Stimulated activated CD4-positive, alpha-beta T cell treated with anti-CD3 and anti-CD28 coated beads, Interleukin-2, amount 100 ng/mL, for 4 hours (primary cell): ENCODE measurements around the gene FUOM.

Source experiments
- DNase-seq: peaks from one replicate; pipeline ENCODE4 v3.0.0-alpha.2; 2020; ENCODE audit warnings: low read depth

Gene FUOM

GRCh38 chr10:133350283-133350949 is 7.4 kb downstream of the FUOM start:
- DNase-seq = no peak

GRCh38 chr10:133349577-133350011 is 8.2 kb downstream of the FUOM start:
- no peak for DNase-seq

- no peak for DNase-seq
These were observed 8.7 kb downstream of the FUOM start for GRCh38 chr10:133349160-133349568.

- no peak for DNase-seq
These were observed 9.9 kb downstream of the FUOM start for GRCh38 chr10:133347710-133348517.

GRCh38 chr10:133346413-133346812 is 11.4 kb downstream of the FUOM start:
- DNase-seq = no peak

- DNase-seq = no peak
These were observed 13.6 kb downstream of the FUOM start for GRCh38 chr10:133344236-133344635.

- no peak for DNase-seq
These were observed 14.3 kb downstream of the FUOM start for GRCh38 chr10:133343558-133343957.

GRCh38 chr10:133342942-133343341 is 14.9 kb downstream of the FUOM start:
- DNase-seq = no peak

- no peak for DNase-seq
These were observed 15.8 kb downstream of the FUOM start for GRCh38 chr10:133341983-133342382.

- DNase-seq = no peak
These were observed 18.0 kb downstream of the FUOM start for GRCh38 chr10:133339708-133340380.

GRCh38 chr10:133338080-133339071 is 19.4 kb downstream of the FUOM start:
- DNase-seq = no peak

GRCh38 chr10:133337370-133337725 is 20.5 kb downstream of the FUOM start:
- DNase-seq = no peak

GRCh38 chr10:133336577-133337369 is 21.0 kb downstream of the FUOM start, which contains the start of gene CALY:
Gene CALY (minus strand): TSS chr10:133336896. CDS start chr10:133328989, 7,907 bp downstream.
- DNase-seq = peak; percentile 76

GRCh38 chr10:133336118-133336576 is 21.7 kb downstream of the FUOM start:
- DNase-seq = no peak

- peak; percentile 78 for DNase-seq
These were observed 22.3 kb downstream of the FUOM start for GRCh38 chr10:133335246-133336117.

- peak; percentile 38 for DNase-seq
These were observed 23.1 kb downstream of the FUOM start for GRCh38 chr10:133334503-133335245.

GRCh38 chr10:133332936-133333699 is 24.7 kb downstream of the FUOM start:
- no peak for DNase-seq
